GM19023 (cell line): Measurements from ENCODE around the gene HSD11B2.

Experiments
- ATAC-seq: cut with Tn5 transposase; IDR thresholded peaks from one replicate; pipeline ENCODE4 v1.9.1; 2021; ENCODE audit warnings: mild to moderate bottlenecking, moderate library complexity; ENCODE audit not compliant: unreplicated experiment

The HSD11B2 gene

DNA sequence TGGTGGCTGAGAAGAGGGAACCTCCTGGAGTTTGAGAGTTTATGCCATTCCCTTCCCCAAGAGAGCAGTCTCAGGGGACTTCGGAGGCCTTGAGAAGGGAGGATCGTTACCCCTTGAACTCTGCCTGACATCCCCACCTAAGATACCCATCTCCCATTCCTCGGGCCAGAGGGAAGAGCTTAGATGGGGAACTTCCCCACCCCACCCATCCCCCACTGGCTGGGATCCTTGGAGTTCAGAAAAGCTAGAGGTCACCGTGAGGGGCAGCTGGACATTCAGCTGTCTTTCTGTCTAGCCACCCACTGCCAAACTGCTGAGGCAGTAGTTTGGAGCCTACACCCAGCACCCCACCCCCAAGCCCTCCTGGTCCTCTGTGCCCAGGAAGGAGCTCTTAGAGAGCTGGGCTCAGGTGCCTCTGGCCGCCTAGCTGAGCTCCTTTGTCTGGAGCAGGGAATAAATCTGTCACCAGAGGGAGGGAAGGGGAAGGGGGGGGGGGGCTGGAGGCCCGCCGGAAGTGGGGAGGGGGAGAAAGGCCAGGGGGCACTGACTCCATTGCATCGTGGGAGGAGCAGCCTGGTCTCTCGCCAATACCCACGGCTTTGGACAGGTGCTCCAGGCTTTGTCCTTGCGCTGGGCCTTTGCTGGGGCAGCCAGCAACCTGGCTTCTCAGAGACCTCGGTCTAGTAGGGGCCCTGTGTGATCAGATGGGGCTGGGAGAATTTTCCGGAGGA, 1.0 kb downstream of the HSD11B2 start:
- ATAC-seq = no peak

GRCh38 chr16:67432506-67432890, 1.6 kb downstream of the HSD11B2 start:
- no peak for ATAC-seq

GRCh38 chr16:67433131-67433719, 2.3 kb downstream of the HSD11B2 start:
- no peak for ATAC-seq

DNA sequence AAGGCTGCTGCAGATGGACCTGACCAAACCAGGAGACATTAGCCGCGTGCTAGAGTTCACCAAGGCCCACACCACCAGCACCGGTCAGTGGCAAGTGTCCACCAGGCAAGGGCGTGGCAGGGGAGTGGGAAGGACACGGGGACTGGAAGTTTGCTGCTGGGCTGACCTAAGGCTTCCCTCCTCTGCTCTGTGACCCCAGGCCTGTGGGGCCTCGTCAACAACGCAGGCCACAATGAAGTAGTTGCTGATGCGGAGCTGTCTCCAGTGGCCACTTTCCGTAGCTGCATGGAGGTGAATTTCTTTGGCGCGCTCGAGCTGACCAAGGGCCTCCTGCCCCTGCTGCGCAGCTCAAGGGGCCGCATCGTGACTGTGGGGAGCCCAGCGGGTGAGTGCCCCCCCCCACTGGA, 4.8 kb downstream of the HSD11B2 start:
- ATAC-seq = no peak

DNA sequence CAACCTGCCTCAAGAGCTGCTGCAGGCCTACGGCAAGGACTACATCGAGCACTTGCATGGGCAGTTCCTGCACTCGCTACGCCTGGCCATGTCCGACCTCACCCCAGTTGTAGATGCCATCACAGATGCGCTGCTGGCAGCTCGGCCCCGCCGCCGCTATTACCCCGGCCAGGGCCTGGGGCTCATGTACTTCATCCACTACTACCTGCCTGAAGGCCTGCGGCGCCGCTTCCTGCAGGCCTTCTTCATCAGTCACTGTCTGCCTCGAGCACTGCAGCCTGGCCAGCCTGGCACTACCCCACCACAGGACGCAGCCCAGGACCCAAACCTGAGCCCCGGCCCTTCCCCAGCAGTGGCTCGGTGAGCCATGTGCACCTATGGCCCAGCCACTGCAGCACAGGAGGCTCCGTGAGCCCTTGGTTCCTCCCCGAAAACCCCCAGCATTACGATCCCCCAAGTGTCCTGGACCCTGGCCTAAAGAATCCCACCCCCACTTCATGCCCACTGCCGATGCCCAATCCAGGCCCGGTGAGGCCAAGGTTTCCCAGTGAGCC, 5.8 kb downstream of the HSD11B2 start:
- ATAC-seq = no peak

GRCh38 chr16:67437513-67437912, 6.6 kb downstream of the HSD11B2 start:
- no peak for ATAC-seq

DNA sequence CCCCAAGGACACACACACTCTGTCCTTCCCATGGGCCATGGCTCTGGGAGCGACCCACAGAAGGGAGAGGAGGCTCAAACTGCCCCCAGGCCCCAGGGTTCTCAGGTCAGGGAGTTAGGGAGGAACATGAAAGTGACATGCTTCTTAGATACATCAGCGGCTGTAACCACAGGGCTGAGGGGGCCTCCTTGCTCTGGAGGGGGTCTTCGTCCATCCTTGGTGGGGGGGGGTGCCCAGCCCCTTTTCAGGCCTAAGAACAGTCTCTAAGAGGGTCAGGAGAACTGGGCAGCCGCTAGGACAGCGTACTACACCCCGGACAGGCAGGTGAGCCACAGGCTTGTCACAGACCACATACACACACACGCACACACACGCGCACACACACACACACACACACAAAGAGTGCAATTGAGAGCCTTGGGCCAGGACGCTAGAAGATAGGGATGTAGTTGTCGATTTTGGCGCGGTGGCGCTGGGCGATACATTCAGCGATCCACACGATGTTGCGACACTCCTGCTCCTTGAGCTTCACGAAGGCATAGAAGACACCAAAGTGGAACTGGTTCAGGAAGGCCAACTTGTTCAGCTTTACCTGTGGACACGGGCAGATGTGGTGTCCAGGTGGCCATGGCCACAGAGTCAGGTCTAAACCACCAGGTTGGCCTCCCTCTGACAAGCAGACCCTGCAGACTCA, 7.3 kb downstream of the HSD11B2 start:
- ATAC-seq = no peak

DNA sequence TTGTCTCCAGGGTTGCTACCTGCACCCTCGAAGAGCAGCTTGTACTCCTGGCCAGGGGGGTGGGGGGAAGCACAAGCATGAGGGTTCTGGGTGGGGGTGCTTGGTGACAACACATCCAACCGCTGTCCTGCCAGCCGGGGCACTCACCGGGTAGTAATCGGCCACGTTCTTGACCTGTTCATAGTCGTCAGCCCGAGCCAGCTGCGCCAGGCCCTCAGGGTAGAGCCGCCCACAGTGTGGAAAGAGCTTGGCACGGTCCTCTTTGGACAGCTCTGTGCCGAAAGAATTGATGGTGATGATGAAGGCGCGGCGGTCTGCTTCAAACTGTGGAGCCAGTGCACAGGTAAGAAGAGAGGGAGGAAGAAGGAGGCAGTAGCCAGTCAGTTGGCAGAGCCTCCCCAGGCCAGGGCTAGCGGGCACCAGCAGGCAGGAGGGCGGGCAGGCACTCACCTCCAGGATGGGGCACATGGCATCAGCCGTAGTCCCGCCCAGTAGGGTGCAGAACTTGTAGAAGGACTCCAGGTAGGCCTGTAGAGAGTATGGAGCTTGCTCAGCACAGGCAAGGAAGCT, 8.0 kb downstream of the HSD11B2 start:
- ATAC-seq = no peak

- ATAC-seq = no peak
These were observed 10.4 kb downstream of the HSD11B2 start for GRCh38 chr16:67441271-67441753.

- ATAC-seq = no peak
These were observed 11.0 kb downstream of the HSD11B2 start for GRCh38 chr16:67441907-67442306.

DNA sequence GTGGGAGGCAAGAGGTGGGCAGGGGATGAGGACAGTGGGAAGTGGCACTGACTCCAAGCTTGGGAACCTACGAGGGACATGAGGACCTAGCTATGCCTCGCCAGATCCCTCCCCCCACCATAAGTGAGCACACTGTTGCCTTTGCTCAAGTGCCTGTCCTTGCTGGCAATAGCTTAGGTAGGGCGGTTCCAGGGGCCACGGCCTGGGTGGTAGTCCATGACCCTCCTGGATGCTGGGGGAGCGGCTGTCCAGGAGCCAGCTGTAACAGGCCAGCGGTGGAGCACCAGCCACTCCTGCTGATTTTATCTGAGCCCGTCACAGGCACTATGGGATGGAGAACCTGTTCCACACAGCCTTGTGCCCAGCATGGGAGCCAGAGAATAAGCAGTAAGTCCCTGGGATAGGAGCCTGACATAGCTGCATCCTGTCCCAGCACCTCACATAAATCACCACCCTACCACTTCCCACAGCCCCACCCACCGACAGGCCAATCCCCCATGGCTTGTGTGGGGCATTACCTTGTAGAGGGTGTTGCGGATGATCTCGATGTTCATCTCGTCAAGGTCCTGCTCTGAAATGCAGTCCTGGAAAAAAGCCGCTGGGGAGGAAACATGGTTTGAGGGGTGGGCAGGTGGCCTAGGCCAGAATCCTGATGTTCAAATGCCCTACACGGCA, 11.8 kb downstream of the HSD11B2 start:
- ATAC-seq = no peak

DNA sequence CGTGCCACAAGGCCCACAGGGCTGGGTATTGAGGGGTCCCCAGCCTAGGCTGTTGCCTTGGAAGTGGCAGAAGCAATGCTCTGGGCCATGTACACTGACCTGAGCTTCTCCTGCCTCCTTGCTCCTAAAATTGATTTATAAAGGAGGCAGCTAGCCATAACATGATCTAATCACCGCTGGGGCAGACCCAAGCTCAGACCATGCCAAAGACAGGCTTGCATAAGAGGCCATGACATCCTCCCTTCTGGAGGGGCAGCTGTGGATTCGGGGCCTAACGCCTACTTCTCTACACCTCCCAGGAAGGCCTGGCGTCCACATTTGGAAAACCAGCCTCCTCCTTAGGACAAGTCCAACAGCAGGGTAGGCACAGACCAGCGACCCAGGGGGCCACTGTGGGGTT, 12.3 kb downstream of the HSD11B2 start:
- no peak for ATAC-seq

- no peak for ATAC-seq
These were observed 13.6 kb downstream of the HSD11B2 start for GRCh38 chr16:67444259-67445125.

DNA sequence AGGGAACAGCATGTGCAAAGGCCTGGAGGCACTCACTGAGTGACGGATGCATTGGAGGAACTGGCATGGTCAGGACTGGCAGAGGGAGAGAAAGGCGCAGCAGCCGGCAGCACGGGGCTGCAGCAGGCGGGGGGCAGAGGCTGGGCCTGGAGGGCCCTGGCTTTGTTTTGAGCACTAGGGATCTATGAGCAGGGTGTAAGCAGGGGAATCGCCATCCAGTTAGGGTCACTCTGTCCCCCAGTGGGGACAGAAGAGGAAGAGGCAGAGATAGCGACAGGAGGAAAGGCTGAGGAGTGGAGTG, 14.2 kb downstream of the HSD11B2 start:
- no peak for ATAC-seq

DNA sequence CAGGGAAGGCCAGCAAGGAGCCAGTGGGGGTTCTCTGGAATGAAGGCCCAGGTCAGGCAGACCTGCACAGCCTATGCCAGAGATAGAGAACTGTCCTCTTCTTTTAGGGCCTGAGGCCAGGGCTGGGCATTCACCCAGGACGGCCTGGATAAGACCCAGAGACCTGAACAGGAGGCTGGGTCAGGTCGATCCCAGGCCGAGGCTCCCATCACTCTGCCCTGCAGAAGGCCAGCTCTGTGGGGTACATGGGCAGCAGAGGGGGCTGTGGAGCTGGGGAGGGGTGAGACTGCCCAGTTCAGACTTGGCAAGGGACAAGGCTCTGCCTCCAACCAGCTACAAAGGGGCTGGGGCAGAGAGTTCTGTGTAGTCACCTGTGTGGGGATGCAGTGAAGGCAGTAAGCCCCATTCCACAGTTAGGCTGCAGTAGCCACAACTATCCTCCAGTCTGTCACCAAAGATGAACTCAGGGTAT, 14.6 kb downstream of the HSD11B2 start:
- no peak for ATAC-seq

DNA sequence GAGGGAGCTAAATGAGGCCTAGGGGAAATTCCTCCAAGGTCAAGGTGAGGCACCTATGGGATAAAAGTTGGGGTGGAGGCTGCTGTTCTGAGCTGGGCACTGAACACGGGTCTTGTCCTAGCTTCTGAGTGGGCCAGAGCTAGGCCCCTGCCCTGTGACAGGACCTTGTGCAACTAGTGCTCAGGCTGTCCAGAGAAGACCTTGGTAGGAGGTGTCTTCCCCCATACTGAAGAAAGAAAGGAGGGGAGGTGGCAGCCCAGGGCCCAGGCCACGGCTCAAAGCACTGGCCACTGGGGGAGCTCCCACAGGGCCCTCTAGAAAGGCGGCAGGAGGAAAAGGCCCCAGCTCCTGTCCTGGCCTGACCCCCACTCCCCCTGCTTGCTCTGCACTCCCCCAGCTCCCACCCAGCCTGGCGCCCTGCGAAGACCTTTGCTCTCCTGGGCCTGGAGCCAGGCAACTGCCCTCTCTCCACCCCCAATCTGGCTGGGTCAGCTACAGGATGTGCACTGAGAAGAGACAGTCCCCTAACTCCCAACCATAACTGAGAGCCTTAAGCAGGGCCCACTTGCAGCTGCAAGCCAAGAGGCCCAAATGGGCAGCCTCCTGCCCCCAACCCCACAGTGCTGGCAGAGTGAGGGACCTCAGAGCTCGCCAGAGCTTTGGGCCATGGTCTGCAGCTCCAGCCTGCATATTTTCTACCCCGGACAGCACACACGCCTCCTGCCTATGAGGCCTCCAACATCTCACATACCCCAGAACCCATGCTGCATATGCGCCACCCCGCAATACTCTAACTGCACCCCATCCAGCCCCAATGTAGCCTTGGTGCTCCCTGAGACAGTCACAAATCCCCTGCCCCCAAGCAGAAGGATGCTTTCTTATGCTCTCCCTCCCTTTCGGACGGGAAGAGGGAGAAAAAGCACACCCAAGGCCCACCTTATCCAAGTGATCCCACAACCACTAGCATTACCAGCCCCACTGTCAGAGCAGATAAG, 15.3 kb downstream of the HSD11B2 start:
- ATAC-seq = no peak

DNA sequence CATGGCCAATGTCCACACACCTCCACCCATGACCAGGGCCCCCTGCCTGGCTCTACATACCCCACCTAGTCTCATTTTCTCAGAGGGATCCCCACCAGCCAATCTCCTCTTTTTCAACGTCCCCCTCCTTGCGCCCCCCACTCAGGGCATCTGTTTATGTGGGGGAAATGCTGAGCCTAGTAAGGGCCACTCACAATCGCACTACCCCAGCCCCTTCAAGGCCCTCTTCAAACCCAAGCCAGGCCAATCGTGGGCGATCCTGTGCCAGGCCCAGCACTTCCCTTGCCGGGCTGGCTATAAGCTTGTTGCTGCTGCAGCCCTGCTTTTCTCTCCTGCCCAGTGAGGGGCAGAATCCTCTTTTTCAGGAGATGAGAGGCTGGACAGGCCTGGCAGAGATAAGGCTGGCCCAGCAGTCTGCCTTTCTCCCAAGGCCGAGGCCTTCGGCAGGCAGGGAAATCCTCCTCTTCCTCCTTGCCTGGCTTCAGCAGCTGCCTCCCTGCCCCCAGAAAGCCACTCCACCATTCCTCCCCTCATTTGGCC, 16.1 kb downstream of the HSD11B2 start:
- no peak for ATAC-seq

GRCh38 chr16:67447508-67448076, 16.7 kb downstream of the HSD11B2 start:
- no peak for ATAC-seq
